NCI-H146 treated with DMSO at 0.1 percent for 48 hours (cell line): Measurements from ENCODE around the gene TAS2R46.
"Not testable (repeated sequence)": the region's sequence is repeated elsewhere in the genome, so short reads cannot be mapped to it uniquely, and the experiment has no call there.

ENCODE experiments used
- DNase-seq: peaks from one replicate; lab custom pipeline; 2025; ENCODE audit not compliant: unreplicated experiment; lab: John Stamatoyannopoulos, UW

Gene TAS2R46, protein sequence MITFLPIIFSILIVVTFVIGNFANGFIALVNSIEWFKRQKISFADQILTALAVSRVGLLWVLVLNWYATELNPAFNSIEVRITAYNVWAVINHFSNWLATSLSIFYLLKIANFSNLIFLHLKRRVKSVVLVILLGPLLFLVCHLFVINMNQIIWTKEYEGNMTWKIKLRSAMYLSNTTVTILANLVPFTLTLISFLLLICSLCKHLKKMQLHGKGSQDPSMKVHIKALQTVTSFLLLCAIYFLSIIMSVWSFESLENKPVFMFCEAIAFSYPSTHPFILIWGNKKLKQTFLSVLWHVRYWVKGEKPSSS

DNA sequence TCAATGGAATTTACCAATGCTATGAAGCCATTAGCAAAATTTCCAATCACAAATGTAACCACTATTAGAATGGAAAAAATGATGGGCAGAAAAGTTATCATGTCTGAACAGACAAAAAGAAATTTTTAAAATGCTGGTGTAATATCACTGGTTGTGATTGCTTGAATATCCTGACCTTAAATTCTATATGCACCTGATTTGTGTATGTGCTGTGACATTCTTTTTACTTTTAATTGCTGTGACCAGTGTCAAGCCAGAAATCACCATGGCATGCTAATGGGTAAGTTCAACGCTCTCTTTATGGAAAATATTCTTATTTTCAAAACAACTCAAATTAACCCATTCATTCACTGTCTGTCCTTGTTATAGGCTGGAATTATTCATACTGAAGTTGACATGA, at the start of gene TAS2R46:
Gene TAS2R46, minus strand, starts transcription at position 101 of the 400 bp plus-strand sequence. Its CDS starts 0 bp downstream, at position 101.
- not testable (repeated sequence) for DNase-seq

DNA sequence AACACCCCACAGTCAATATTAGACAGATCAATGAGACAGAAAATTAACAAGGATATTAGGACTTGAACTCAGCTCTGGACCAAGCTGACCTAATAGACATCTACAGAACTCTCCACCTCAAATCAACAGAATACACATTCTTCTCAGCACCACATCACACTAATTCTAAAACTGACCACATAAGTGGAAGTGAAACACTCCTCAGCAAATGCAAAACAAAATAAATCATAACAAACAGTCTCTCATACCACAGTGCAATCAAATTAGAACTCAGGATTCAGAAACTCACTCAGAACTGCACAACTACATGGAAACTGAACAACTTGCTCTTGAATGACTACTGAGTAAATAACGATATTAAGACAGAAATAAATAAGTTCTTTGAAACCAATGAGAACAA, 49.1 kb upstream of the TAS2R46 start:
- DNase-seq = not testable (repeated sequence)

DNA sequence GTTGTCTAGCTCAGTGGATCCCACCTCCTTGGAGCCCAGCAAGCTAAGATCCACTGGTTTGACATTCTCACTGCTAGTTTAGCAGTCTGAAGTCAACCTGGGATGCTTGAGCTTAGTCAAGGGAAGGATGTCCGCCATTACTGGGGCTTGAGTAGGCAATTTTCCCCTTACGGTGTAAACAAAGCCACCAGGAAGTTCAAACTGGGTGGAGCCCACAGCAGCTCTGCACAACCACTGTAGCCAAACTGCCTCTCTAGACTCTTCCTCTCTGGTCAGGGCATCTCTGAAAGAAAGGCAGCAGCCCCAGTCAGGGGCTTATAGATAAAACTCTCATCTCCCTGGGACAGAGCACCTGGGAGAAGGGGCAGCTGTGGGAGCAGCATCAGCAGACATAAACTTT, 46.8 kb upstream of the TAS2R46 start:
- DNase-seq = no peak

DNA sequence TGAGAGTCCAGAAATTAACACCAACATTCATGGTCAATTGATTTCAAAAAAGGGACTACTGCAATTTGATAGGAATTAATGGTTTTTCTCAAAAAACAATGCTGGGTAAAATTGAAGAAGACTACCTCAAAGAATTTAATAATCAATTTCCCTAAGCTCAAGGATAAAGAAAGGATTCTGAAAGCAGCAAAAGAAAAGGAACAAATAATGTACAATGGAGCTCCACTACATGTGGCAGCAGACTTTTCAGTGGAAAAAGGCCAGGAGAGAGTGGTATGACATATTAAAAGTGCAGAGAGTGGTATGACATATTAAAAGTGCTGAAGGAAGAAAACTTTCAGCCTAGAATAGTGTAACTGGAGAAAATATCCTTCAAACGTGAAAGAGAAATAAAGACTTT, 45.6 kb upstream of the TAS2R46 start:
- no peak for DNase-seq

DNA sequence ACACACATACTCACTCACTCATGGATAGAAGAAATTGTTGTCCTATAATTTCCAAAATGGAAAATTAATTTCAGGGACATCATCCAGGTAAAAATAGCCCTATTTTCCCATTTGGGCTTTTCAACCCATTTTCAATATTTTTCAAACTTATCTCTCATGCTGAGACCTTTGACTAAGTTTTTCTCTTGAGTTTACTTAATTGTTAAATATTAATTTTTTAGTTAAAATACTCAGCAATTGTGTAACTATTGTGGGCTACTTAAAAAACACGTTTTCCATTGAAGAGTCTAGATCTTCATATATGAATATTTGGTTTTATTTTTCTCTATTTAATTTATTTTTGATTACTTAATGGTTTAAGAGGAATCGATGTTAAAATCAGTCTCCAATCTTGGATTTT, 44.2 kb upstream of the TAS2R46 start:
- no peak for DNase-seq

DNA sequence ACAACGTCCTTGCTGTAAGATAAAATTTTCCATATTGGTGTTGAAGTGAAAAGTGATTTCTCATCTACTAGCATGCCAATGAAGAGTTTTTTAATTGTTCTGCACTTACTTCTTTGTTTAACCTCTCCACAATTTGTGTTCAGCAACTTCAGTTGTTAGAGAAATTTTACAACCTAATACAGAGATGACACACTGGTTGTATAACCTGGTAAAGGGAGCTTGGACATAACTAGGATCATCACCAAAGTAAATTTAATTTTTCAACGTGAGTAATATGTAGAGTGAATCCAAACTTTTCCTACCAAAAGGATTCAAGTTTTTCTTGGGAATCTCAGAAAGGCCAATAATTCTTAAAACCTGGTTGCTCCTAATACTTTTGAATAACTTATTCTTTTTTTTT, 43.5 kb upstream of the TAS2R46 start:
- DNase-seq = no peak

DNA sequence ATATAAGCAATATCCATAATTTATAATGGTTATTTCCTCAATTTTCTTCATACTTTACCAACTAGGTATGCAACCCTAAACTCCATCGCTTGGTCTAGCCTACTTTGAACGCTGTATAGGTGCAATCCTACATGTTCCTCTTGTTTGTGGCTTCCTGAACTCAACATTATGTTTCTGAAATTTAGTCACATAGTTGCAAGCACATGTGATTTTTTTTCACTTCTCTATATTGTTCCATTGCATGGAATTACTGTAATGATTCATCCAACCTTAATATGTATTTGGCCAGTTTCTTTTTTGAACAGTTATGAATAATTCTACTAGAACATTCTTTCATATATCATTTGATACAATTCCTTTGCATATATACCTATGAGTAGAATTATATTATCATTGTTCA, 32.8 kb upstream of the TAS2R46 start:
- not testable (repeated sequence) for DNase-seq

DNA sequence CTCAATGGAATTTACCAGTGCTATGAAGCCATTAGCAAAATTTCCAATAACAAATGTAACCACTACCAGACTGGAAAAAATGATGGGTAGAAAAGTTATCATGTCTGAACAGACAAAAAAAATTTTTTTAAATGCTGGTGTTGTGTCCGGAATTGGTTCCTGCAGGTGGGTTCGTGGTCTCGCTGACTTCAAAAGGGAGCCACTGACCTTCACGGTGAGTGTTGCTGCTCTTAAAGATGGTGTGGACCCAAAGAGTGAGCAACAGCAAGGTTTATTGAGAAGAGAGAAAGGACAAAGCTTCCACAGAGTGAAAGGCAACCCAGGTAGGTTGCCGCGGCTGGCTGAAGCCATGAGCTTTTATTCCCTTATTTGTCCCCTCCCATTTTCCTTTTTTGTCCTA, 30.0 kb upstream of the TAS2R46 start, which contains the start of gene TAS2R43:
Gene TAS2R43, minus strand, starts transcription at position 186 of the 400 bp plus-strand sequence. Its CDS starts 84 bp downstream, at position 102.
- no peak for DNase-seq

DNA sequence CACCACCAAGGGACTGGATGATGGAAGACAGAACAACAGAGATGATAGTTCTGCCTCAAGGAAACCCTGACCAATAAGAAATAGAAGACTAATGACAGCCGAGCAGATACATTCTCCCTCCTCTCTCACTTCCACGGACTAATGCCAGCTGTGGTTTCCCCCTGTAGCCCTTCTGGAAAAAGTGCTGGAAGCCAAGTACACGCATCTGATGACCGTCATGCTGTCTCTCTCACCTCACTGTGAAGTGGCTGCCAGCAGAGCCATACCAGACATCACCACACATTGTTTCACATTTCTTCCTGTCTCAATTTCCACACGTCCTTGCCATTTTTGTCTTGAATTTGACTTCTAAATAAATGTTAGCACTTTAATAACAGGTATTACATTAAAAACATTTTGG, 27.2 kb upstream of the TAS2R46 start:
- no peak for DNase-seq

DNA sequence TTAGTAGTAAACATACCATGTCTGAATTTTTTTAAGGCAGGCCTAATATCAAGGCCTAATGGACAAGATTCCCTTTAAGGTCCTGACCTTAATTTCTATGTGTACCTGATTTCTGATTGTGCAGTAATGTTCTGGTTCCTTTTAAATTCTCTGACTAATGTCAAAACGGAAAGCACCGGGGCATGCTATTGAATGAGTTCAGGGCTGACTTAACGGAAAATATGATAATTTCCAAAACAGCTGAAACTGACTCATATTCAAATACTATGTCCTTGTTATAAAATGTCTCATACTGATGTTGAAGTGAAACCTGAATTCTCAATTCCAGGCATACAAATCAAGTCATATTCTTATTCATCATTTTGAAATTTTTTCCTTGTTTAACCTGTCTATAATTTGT, 23.3 kb upstream of the TAS2R46 start:
- no peak for DNase-seq

DNA sequence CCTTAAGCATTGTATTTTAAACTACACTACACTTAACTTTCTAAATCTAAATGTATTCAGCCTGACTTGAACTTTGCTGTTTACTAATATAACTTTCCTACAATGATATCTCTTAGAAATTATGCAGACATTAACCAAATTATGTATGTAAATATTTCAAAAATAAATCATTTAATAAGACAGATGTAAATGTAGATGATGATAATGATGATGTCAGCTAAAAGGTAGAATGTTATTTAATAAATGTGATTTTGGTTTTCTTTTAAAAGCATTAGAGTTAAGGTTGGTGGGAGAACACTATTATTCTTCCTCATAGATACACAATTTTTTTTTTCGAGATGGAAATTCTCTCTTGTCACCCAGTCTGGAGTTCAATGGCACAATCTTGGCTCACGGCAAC, 19.9 kb upstream of the TAS2R46 start:
- DNase-seq = no peak

DNA sequence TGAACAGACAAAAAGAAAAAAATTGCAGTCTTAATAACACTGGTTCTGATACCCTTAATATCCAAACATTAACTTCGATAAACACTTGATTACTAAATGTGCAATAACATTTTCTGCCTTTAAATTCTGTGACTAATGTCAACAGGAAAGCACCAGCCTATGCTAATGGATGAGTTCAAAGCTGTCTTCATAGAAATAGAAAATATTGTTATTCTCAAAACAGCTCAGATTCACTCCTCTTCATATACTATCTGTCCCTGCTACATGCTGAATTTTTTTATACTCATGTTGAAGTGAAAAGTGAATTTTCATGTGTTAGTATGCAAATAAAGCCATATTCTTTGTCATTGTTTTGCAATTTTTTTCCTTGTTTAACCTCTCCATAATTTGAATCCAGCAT, 16.2 kb upstream of the TAS2R46 start:
- DNase-seq = no peak

DNA sequence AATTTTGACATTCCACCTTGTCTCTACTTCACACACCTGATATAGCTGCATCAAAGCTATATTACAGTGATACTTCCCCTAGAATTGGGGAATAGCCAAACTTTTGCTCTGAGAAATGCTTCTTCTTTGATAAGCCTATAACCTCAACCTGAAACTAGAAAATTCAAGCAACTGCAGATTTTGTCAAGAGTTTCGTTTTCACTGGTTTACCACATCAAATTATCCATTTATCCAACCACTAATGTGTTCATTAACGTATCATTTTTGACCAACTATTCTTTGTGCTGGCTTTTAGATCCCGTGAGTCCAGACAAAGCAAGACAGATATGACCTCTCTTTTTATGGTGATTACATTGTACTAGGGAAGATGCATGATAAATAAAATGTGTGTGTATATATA, 13.5 kb upstream of the TAS2R46 start:
- DNase-seq = no peak

DNA sequence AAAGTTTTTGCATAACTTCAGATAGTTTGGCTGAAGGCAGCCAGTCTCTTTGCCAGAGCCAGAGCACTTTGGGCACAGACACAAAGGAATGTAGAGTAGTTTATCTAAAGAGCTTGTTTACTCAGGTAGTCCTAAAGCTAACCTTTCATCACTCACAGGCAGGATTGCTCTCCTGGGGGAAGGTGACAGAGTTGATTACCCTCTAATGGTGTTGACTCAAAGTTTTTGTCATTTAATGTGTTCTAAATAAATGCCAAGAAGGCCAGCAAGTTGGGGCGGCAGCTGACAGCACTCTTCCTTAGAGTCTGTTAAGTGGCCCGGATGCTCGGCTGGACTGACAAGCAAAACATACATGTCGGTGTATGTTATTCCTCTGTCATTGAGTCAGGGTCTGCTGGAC, 9.3 kb upstream of the TAS2R46 start:
- DNase-seq = no peak

DNA sequence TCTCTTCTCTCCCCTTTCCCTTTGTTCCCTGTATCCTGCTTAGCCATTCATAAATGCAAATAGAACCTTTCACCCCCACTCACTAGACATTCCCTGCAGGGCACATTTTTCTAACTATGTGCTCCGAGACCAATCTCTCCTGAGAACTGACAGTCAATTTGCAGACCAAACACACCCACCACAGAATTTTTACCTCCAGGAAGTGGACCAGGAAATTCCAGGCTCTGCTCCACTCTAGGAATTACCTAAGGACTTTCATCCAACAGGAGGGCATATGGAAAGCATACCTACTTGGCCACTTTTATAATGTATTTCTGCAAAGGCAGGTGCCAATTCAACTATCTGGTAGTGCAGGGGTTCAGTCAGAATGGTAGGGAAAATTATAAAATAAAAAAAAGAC, 8.9 kb upstream of the TAS2R46 start:
- no peak for DNase-seq

DNA sequence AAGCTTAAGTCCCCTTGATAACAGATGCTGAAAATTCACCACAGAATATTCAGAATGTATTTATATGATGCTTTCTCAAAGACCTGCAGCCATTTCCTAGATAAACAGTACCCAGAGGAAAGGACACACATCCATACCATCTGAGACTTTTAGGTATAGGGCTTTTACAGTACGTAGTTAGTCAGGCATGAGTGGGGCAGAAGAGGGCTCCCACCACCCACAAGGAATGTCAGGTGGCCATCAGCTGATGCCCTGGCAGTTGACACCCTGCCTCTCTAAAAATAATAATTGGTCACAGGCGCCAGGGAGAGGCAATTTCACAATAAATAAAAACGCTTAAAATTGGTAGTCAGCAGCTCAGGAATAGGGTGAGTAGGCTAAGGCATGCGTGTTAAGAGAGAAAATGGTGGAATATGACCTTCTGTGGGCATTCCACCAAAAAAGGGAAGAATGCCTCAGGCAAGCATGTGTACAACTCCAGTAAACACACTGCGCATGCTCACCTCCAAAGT, 7.8 kb upstream of the TAS2R46 start:
- no peak for DNase-seq

DNA sequence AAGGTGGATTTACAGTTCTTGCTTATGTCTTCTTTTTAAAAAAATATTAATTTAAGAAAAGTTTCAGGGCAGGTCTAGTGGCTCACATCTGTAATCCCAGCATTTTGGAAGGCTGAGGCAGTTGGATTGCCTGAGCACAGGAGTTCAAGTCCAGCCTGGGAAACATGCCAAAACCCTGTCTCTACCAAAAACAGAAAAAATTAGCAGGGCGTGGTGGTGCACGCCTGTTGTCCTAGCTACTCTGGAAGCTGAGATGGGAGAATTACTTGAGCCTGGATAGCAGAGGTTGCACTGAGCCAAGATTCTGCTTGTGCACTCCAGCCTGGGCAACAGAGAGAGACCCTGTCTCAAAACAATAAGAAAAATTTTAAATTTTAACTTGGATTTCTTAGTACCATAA, 5.4 kb upstream of the TAS2R46 start:
- no peak for DNase-seq

DNA sequence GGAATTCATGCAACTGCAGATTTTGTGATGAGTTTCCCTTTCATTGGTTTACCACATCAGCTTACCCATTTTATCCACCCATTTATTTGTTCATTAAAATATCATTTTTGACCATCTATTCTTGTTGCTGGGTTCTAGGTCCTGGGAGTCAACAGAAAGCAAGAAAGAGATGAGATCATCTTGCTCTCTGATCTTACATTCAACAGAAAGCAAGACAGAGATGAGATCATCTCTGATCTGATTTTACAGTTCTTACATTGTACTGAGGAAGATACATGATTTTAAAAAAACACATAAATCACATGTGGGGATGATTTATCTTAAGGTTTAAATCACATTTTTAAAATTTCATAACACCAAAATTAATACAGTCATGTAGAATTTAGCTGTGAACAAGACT, 2.3 kb downstream of the TAS2R46 start:
- DNase-seq = no peak

DNA sequence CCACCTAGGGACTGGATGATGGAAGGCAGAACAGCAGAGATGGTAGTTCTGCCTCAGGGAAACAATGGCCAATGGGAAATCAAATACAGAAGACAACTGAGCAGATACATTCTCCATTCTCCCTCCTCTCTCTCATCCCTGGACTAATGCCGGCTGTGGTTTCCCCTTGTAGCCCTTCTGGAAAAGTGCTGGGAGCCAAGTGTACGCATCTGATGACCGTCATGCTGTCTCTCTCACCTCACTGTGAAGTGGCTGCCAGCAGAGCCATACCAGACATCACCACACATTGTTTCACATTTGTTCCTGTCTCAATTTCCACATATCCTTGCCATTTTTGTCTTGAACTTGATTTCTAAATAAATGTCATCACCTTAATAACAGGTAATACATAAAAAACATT, 3.1 kb downstream of the TAS2R46 start:
- DNase-seq = no peak

DNA sequence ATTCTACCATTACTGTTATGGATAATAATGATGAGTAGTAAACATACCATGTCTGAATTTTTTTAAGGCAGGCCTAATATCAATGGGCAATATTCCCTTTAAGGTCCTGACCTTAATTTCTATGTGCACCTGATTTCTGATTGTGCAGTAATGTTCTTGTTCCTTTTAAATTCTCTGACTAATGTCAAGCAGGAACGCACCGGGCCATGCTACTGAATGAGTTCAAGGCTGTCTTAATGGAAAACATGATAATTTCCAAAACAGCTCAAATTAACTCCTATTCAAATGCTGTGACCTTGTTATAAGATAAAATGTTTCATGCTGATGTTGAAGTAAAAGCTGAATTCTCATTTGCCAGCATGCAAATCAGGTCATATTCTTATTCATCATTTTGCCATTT, 6.8 kb downstream of the TAS2R46 start:
- DNase-seq = no peak

DNA sequence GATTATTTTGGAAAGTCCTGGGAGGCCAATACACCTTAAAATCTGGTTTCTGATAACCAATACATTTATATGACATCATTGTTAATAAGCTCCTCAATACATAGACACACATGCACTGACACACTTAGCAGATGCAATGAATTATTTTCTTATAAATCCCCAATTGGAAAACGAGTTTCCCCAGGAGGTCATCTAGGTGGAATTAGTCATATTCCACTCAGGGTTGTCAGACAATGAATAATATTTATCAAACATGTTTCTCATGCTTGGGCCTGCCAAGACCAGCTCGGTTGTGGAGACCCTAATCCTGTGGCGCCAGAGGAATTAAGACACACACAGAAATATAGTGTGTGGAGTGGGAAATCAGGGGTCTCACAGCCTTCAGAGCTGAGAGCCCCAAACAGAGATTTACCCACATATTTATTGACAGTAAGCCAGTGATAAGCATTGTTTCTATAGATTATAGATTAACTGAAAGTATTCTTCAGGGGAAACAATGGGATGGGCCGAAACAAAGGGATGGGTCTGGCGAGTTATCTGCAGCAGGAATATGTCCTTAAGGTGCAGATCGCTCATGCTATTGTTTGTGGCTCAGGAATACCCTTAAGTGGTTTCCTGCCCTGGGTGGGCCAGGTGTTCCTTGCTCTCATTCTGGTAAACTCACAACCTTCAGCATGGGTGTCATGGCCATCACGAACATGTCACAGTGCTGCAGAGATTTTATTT, 12.1 kb downstream of the TAS2R46 start:
- DNase-seq = not testable (repeated sequence)

DNA sequence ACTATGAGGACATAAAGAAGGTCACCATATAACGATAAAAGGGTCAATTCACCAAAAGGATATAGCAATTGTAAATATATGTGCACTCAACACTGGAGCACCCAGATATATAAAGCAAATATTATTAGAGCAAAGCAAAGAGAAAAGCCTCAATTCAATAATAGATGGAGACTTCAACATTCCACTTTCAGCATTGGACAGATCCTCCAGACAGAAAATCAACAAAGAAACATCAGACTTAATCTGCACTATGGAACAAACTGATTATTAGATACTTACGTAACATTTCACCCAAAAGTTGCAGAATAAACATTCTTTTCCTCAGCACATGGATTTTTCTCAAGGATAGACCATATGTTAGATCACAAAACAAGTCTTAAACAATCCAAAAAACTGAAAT, 20.7 kb downstream of the TAS2R46 start:
- not testable (repeated sequence) for DNase-seq
